H1 (cell line): ENCODE measurements around the gene TRIM46. TPM values are rescaled to one million over a fixed set of nuclear protein-coding genes. Genes with fewer than 3 reads are reported as not detected.

Experiments
- CTCF ChIA-PET: fragments of 300-600 bp; sonication (Branson Sonifier 250); formaldehyde crosslinking; loops from one replicate; lab custom pipeline; 2021; ENCODE audit not compliant: partially characterized antibody; lab: Charles Lee
- POLR2A ChIA-PET: fragments of 300-600 bp; sonication (Branson Sonifier 250); formaldehyde crosslinking; loops from one replicate; lab custom pipeline; 2021; ENCODE audit warnings: inconsistent platforms; ENCODE audit not compliant: partially characterized antibody; lab: Charles Lee
- DNase-seq, 2 experiments: peaks; one replicate each; pipeline versions ENCODE4 v3.0.0 to v3.0.0-alpha.2; 2010 to 2022; ENCODE audit warnings: low spot score in 2 of 2, low read depth in 1 of 2, mixed read lengths in 1 of 2
- FAIRE-seq: peaks from 2 replicates; lab custom pipeline; 2011; peaks lifted over from hg19 to GRCh38; lab: Jason Lieb, UNC
- H2AFZ ChIP-seq: 2 replicates; pipeline ENCODE4 v1.8.1; 2012; ENCODE audit warnings: low read length, inconsistent platforms
- H2AK5ac ChIP-seq: 2 replicates; pipeline ENCODE4 v1.6.1; 2013; ENCODE audit warnings: low read depth, low read length
- H2BK120ac ChIP-seq: replicated peaks from 2 replicates; pipeline ENCODE3; 2013; ENCODE audit warnings: low read depth, low read length, inconsistent platforms
- H2BK12ac ChIP-seq: 2 replicates; pipeline ENCODE4 v1.6.1; 2013; ENCODE audit warnings: low read depth, low read length
- H2BK15ac ChIP-seq: 2 replicates; pipeline ENCODE4 v1.6.1; 2013; ENCODE audit warnings: low read length
- H2BK20ac ChIP-seq: 2 replicates; pipeline ENCODE4 v1.6.1; 2013; ENCODE audit warnings: low read length
- H2BK5ac ChIP-seq: 2 replicates; pipeline ENCODE4 v1.6.1; 2013; ENCODE audit warnings: low read depth, low read length
- H3K14ac ChIP-seq: 2 replicates; pipeline ENCODE4 v1.6.1; 2013; ENCODE audit warnings: inconsistent platforms; ENCODE audit not compliant: insufficient read length
- H3K18ac ChIP-seq: 2 replicates; pipeline ENCODE4 v1.6.1; 2013; ENCODE audit warnings: low read length; ENCODE audit errors: extremely low read depth
- H3K23ac ChIP-seq: 2 replicates; pipeline ENCODE4 v1.6.1; 2013; ENCODE audit warnings: inconsistent platforms; ENCODE audit not compliant: insufficient read length
- H3K23me2 ChIP-seq: 2 replicates; pipeline ENCODE4 v1.6.1; 2013; ENCODE audit warnings: low read depth, low read length
- H3K27ac ChIP-seq: 2 replicates; pipeline ENCODE4 v1.6.1; 2011; ENCODE audit warnings: low read depth, low read length, inconsistent platforms
- H3K27me3 ChIP-seq, 4 experiments: replicated peaks in 1 of 4; 1 replicate in 1 of 4; 2 replicates in 3 of 4; pipeline versions ENCODE4 v1.6.1 to v1.8.1; 2011 to 2013; ENCODE audit warnings: low read length in 3 of 4, mild to moderate bottlenecking in 3 of 4, inconsistent platforms in 2 of 4, mixed read lengths in 2 of 4, moderate library complexity in 1 of 4; ENCODE audit not compliant: control insufficient read depth in 3 of 4, insufficient read depth in 3 of 4; ENCODE audit errors: extremely low read depth in 1 of 4
- H3K36me3 ChIP-seq, 4 experiments: 2 replicates each; pipeline versions ENCODE4 v1.6.1 to v1.8.1; 2011 to 2013; ENCODE audit warnings: mild to moderate bottlenecking in 4 of 4, low read length in 3 of 4, moderate library complexity in 2 of 4, control low read depth in 1 of 4, inconsistent platforms in 1 of 4; ENCODE audit not compliant: insufficient read depth in 4 of 4, control insufficient read depth in 2 of 4
- H3K4ac ChIP-seq: replicated peaks from 2 replicates; pipeline ENCODE3; 2013; ENCODE audit warnings: low read length, low read depth, mixed read lengths, inconsistent platforms; ENCODE audit not compliant: insufficient read length
- H3K4me1 ChIP-seq, 4 experiments: replicated peaks in 1 of 4; 1 replicate in 1 of 4; 2 replicates in 3 of 4; pipeline versions ENCODE4 v1.6.1 to v1.8.1; 2011 to 2013; ENCODE audit warnings: low read length in 3 of 4, inconsistent platforms in 2 of 4, mixed read lengths in 1 of 4; ENCODE audit not compliant: insufficient read depth in 4 of 4, control insufficient read depth in 3 of 4
- H3K4me2 ChIP-seq, 2 experiments: 2 replicates each; pipeline versions ENCODE4 v1.6.1 to v1.8.1; 2011 to 2013; ENCODE audit warnings: low read depth in 2 of 2, low read length in 2 of 2, control low read depth in 1 of 2, inconsistent platforms in 1 of 2, mild to moderate bottlenecking in 1 of 2; ENCODE audit not compliant: insufficient read depth in 1 of 2
- H3K4me3 ChIP-seq, 4 experiments: fragments of 200-600, 300-600 bp in 1 of 4; sonication (generic), shearing (Covaris generic), sonication (Bioruptor Twin) in 1 of 4; 2 replicates each; pipeline versions ENCODE4 v1.5.1 to v1.8.1; 2011 to 2016; ENCODE audit warnings: low read length in 4 of 4, low read depth in 3 of 4, control low read depth in 2 of 4, inconsistent platforms in 2 of 4, mild to moderate bottlenecking in 2 of 4, mixed read lengths in 1 of 4, moderate library complexity in 1 of 4; ENCODE audit not compliant: insufficient read depth in 2 of 4; ENCODE audit errors: extremely low read depth in 1 of 4
- H3K56ac ChIP-seq: replicated peaks from 2 replicates; pipeline ENCODE3; 2013; ENCODE audit warnings: low read depth, mild to moderate bottlenecking, mixed read lengths, low read length, inconsistent platforms; ENCODE audit not compliant: insufficient read length
- H3K79me1 ChIP-seq: 2 replicates; pipeline ENCODE4 v1.6.1; 2013; ENCODE audit warnings: low read depth, low read length, control low read depth
- H3K79me2 ChIP-seq, 2 experiments: 2 replicates each; pipeline versions ENCODE4 v1.6.1 to v1.8.1; 2012 to 2013; ENCODE audit warnings: low read length in 2 of 2, mild to moderate bottlenecking in 2 of 2, inconsistent platforms in 1 of 2; ENCODE audit not compliant: insufficient read depth in 2 of 2, control insufficient read depth in 1 of 2
- H3K9ac ChIP-seq, 4 experiments: replicated peaks in 1 of 4; 1 replicate in 1 of 4; 2 replicates in 3 of 4; pipeline versions ENCODE4 v1.6.1 to v1.8.1; 2011 to 2013; ENCODE audit warnings: low read depth in 3 of 4, low read length in 3 of 4, control low read depth in 2 of 4, mild to moderate bottlenecking in 2 of 4, moderate library complexity in 2 of 4, inconsistent platforms in 1 of 4; ENCODE audit errors: extremely low read depth in 1 of 4
- H3K9me3 ChIP-seq, 2 experiments: 2 replicates each; pipeline versions ENCODE4 v1.6.1 to v1.8.1; 2012 to 2013; ENCODE audit warnings: mild to moderate bottlenecking in 2 of 2, moderate library complexity in 2 of 2, control low read depth in 1 of 2, inconsistent platforms in 1 of 2, low read depth in 1 of 2, low read length in 1 of 2, mixed read lengths in 1 of 2; ENCODE audit not compliant: insufficient read depth in 2 of 2
- H4K20me1 ChIP-seq, 2 experiments: replicated peaks in 1 of 2; 2 replicates each; pipeline versions ENCODE3 to v1.8.1; 2011 to 2013; ENCODE audit warnings: inconsistent platforms in 2 of 2, low read length in 2 of 2, mild to moderate bottlenecking in 1 of 2; ENCODE audit not compliant: insufficient read depth in 2 of 2, control insufficient read depth in 1 of 2
- H4K5ac ChIP-seq: 2 replicates; pipeline ENCODE4 v1.6.1; 2013; ENCODE audit warnings: low read length, low read depth, mixed read lengths, inconsistent platforms; ENCODE audit not compliant: insufficient read length
- H4K8ac ChIP-seq: 2 replicates; pipeline ENCODE4 v1.8.0; 2013; ENCODE audit warnings: mild to moderate bottlenecking, moderate library complexity, low read length, inconsistent platforms; ENCODE audit not compliant: insufficient read depth; ENCODE audit errors: extremely low read depth
- H4K91ac ChIP-seq: replicated peaks from 2 replicates; pipeline ENCODE3; 2013; ENCODE audit warnings: low read length, mixed read lengths, inconsistent platforms; ENCODE audit not compliant: insufficient read length
- RAD21 ChIP-seq, 2 experiments: IDR thresholded peaks in 1 of 2; conservative IDR thresholded peaks in 1 of 2; 2 replicates each; pipeline ENCODE4 v1.6.1; 2011; ENCODE audit warnings: low read depth in 2 of 2, low read length in 2 of 2, improper control_type of control experiment in 1 of 2, inconsistent platforms in 1 of 2, mild to moderate bottlenecking in 1 of 2, moderate library complexity in 1 of 2
- YY1 ChIP-seq: IDR thresholded peaks from 2 replicates; pipeline ENCODE4 v1.6.1; 2011; ENCODE audit warnings: low read depth, mild to moderate bottlenecking, low read length
- WGBS, 2 experiments: shearing (Covaris generic) in 1 of 2; methylation state at CpG; one replicate each; pipeline versions ENCODE4 v1.1.6 to v1.1.7; 2013 to 2015; ENCODE audit warnings: low lambda C conversion rate in 2 of 2, mixed read lengths in 2 of 2, inconsistent platforms in 1 of 2, low coverage in 1 of 2, missing lambda C conversion rate in 1 of 2; ENCODE audit not compliant: insufficient replicate concordance in 2 of 2, insufficient coverage in 1 of 2, insufficient read length in 1 of 2; ENCODE audit errors: extremely low coverage in 1 of 2, missing lambda C conversion rate in 1 of 2; 5-methylcytosine and 5-hydroxymethylcytosine counted together
- polyA plus RNA-seq, 7 experiments: library from polyadenylated mRNA; depleted of rRNA in 3 of 7; stranded (reverse) in 5 of 7; unstranded in 2 of 7; fragments of >200 nt in 5 of 7; fragments of 200-250 nt in 2 of 7; gene quantifications; 1 replicate in 5 of 7; 2 replicates in 1 of 7; 4 replicates in 1 of 7; pipeline versions ENCODE4 v1.2.1 to v1.2.3, GENCODE V29; 2011 to 2013; ENCODE audit warnings: missing spikeins in 2 of 7, mixed read lengths in 2 of 7
- total RNA-seq: library from RNA; stranded (reverse); fragmentation: NEBNext Ultra II Directional; extraction: Animal tissue kit (Norgen Biotek cat#: 25700); gene quantifications from 2 replicates; pipeline ENCODE4 v1.2.1, GENCODE V29; 2021

Gene TRIM46
- total and polyA plus RNA-seq, 2 of the 8 experiments (the other 6 are each of a cell fraction or from before 2014, with no cell fraction given) = 15.5 to 21.6 TPM

GRCh38 chr1:155175927-155176371, 2.3 kb downstream of the TRIM46 start:
- Histone ChIP-seq H4K20me1 (peaks cover 8 to 10% of the 10 kb centered on the region in 2 experiments), H3K4me3 (no peak overlapping the region), H3K14ac (no peak overlapping the region), H3K27ac (no peak overlapping the region), H3K23me2 (peaks cover 10% of the 10 kb centered on the region; the same call in 1 of the 2 replicates), H2BK20ac (no peak overlapping the region), H3K9me3 (no peaks in the 10 kb centered on the region), H2BK15ac (no peak overlapping the region), H2BK5ac (no peak overlapping the region), H3K9ac (no peak overlapping the region), H4K5ac (no peak overlapping the region), H2AFZ (no peak overlapping the region), H3K79me1 (no peaks in the 10 kb centered on the region; the same call in 1 of the 2 replicates), H3K4me1 (peaks cover 3 to 23% (median 8%) of the 10 kb centered on the region in 4 experiments; a peak in 6 of 7 replicates), H2AK5ac (no peak overlapping the region), H2BK120ac (no peak overlapping the region), H3K4ac (no peak overlapping the region), H3K27me3 (no peaks in the 10 kb centered on the region), H3K36me3 (peaks cover 15 to 36% (median 30%) of the 10 kb centered on the region in 4 experiments), H3K23ac (no peak overlapping the region), H3K79me2 (peaks cover 0 to 16% of the 10 kb centered on the region in 2 experiments; a peak in 2 of 4 replicates), H3K56ac (no peak overlapping the region), H2BK12ac (no peak overlapping the region), H4K8ac (0 out of 2 replicates have a peak overlapping the region, but pooled peaks have one; percentile 25), H3K4me2 (peak overlapping the region in 1 of 2 experiments; percentile 37; a peak in 1 of 4 replicates), H3K18ac (no peak overlapping the region), H4K91ac (no peak overlapping the region)
- TF ChIP-seq YY1 (no peak), RAD21 (IDR thresholded peaks at IDR 0.05 in 1 of 2, conservative IDR thresholded peaks at IDR 0.05 in 1 of 2; ENCODE audit: low read depth in 2 of 2, low read length in 2 of 2) (0 out of 4 replicates have a peak, but pooled peaks of 1 of the 2 experiments have one; percentile 6)
- DNase-seq (no peak), FAIRE-seq (no peak)
- WGBS, 2 experiments = 93% methylated on average over 9 of the region's 9 CpGs; no CpG with 5 or more reads in 1 of the 2 experiments
- ChIA-PET CTCF (interaction anchor here (0.7 to 12.4 kb wide), 20 partner anchors 9 to 415 kb away, joined by 3 to 215 read pairs (median 4); partner anchors contain the start of genes DPM3, EFNA1, SLC50A1 and THBS3), POLR2A (interaction anchor here (0.6 to 20.5 kb wide), 7 partner anchors 10 to 284 kb away, joined by 3 to 512 read pairs (median 3); partner anchors contain the start of genes MTX1 and THBS3)
